Smooth muscle cell (in vitro differentiated cells): ENCODE data around the gene KRABD2.

Experiments
- DNase-seq: peaks from one replicate; lab custom pipeline; 2025; ENCODE audit not compliant: unreplicated experiment; lab: John Stamatoyannopoulos, UW
- H2AFZ ChIP-seq: fragments of 200-600 bp; sonication (generic); 2 replicates; pipeline ENCODE4 v1.6.0; 2016; ENCODE audit warnings: antibody characterized with exemption, low read depth, mild to moderate bottlenecking
- H3F3A ChIP-seq: fragments of 200-600 bp; sonication (generic); 2 replicates; pipeline ENCODE4 v1.6.0; 2017; ENCODE audit warnings: antibody characterized with exemption, low read depth
- H3K27ac ChIP-seq: fragments of 200-600 bp; sonication (generic); 2 replicates; pipeline ENCODE4 v1.5.1; 2016; ENCODE audit warnings: low read depth, mild to moderate bottlenecking
- H3K27me3 ChIP-seq: fragments of 200-600 bp; sonication (generic); 2 replicates; pipeline ENCODE4 v1.6.1; 2016; ENCODE audit warnings: low read depth, mild to moderate bottlenecking
- H3K36me3 ChIP-seq: fragments of 200-600 bp; sonication (generic); 2 replicates; pipeline ENCODE4 v1.5.1; 2016; ENCODE audit warnings: low read depth
- H3K4me1 ChIP-seq: fragments of 200-600 bp; sonication (generic); 2 replicates; pipeline ENCODE4 v1.5.1; 2016; ENCODE audit warnings: low read depth
- H3K4me2 ChIP-seq: fragments of 200-600 bp; sonication (generic); 2 replicates; pipeline ENCODE4 v1.6.0; 2016; ENCODE audit warnings: mild to moderate bottlenecking
- H3K4me3 ChIP-seq: fragments of 200-600 bp; sonication (generic); 2 replicates; pipeline ENCODE4 v1.5.1; 2016; ENCODE audit warnings: mild to moderate bottlenecking
- H3K79me2 ChIP-seq: fragments of 200-600 bp; sonication (generic); 2 replicates; pipeline ENCODE4 v1.6.0; 2016; ENCODE audit warnings: low read depth, mild to moderate bottlenecking
- H3K9ac ChIP-seq: fragments of 200-600 bp; sonication (generic); 2 replicates; pipeline ENCODE4 v1.6.0; 2016; ENCODE audit warnings: low read depth
- H3K9me3 ChIP-seq: fragments of 200-600 bp; sonication (generic); replicated peaks from 2 replicates; pipeline ENCODE4 v1.5.1; 2016; ENCODE audit warnings: low read depth
- H4K20me1 ChIP-seq: fragments of 200-600 bp; sonication (generic); 2 replicates; pipeline ENCODE4 v1.6.0; 2016; ENCODE audit warnings: low read depth
- WGBS: methylation state at CpG from one replicate; pipeline ENCODE4 v1.1.7; 2016; ENCODE audit warnings: low lambda C conversion rate; 5-methylcytosine and 5-hydroxymethylcytosine counted together
- TF ChIP-seq, protein P1 (sequence below): fragments of 200-600 bp; sonication (generic); IDR thresholded peaks from 2 replicates; pipeline ENCODE4 v1.5.1; 2017; ENCODE audit warnings: borderline replicate concordance, mild to moderate bottlenecking, antibody characterized with exemption; ENCODE audit not compliant: insufficient read depth, poor library complexity, severe bottlenecking

The KRABD2 gene

DNA sequence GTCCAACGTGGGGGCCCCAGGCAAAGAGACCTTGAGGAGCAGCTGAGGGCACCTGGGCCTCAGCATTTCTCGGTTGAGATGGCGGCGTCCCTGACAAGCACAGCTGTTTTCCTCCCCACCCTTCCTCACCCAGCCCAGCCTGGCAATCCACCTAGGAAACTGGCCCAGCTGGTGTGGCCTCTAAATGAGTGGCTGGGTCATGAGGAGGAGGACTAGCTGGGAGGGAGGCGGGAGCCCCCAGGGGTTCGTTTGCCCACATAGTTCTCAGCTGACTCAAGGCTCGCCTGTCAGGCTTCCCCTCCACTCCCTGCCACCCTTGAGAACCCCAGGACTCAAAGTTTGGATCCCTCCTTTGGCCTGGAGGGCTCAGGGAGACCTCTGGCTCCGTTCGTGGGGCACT lies 15.2 kb upstream of the KRABD2 start:
- 53% methylated on average over 9 of the region's 9 CpGs for WGBS
- H3F3A ChIP-seq, result no peaks in the 10 kb centered on the region
- H4K20me1 ChIP-seq, result no peaks in the 10 kb centered on the region
- no peak overlapping the region for H3K4me3 ChIP-seq
- H3K79me2 ChIP-seq, result no peaks in the 10 kb centered on the region
- no peak overlapping the region for H3K4me2 ChIP-seq
- no peaks in the 10 kb centered on the region for H3K4me1 ChIP-seq
- H2AFZ ChIP-seq, result no peak overlapping the region
- no peaks in the 10 kb centered on the region for H3K36me3 ChIP-seq
- TF ChIP-seq, protein P1, sequence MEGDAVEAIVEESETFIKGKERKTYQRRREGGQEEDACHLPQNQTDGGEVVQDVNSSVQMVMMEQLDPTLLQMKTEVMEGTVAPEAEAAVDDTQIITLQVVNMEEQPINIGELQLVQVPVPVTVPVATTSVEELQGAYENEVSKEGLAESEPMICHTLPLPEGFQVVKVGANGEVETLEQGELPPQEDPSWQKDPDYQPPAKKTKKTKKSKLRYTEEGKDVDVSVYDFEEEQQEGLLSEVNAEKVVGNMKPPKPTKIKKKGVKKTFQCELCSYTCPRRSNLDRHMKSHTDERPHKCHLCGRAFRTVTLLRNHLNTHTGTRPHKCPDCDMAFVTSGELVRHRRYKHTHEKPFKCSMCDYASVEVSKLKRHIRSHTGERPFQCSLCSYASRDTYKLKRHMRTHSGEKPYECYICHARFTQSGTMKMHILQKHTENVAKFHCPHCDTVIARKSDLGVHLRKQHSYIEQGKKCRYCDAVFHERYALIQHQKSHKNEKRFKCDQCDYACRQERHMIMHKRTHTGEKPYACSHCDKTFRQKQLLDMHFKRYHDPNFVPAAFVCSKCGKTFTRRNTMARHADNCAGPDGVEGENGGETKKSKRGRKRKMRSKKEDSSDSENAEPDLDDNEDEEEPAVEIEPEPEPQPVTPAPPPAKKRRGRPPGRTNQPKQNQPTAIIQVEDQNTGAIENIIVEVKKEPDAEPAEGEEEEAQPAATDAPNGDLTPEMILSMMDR, result no peak
- DNase-seq, result no peak
- H3K9ac ChIP-seq, result no peak overlapping the region
- H3K9me3 ChIP-seq, result no peaks in the 10 kb centered on the region
- no peak overlapping the region for H3K27ac ChIP-seq
- peaks cover 8% of the 10 kb centered on the region for H3K27me3 ChIP-seq

DNA sequence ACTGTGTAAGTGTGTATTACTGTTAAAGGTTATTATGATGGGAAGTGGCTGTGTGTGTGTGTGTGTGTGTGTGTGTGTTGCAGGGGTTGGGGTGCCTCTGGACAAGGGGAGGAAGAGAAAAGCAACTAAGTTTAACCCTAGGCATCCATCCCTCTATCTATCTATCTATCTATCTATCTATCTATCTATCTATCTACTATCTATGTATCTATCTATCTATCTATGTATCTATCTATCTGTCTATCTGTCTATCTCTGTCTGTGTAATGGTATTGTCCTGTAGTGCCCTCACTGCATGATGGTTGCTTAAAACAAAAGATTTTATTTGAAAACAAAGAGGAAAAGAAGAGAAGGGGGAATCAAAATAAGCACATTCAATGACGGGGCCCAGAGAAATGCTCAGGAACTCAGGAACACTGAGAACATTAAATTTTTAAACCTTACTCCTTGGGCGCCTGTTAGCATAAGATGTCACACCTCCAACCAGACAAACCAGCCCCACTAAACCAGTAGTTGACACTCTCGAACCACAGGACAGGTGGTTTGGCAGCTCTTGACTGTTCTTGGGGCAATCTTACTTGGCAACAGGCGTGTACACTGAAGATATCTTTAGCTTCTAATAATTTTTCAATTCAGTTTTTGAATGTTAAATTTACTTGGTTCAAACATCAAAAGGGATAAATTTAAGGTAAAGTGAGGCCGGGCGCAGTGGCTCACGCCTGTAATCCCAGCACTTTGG lies 11.6 kb upstream of the KRABD2 start:
- no peak overlapping the region for H3K27ac ChIP-seq
- H3K4me1 ChIP-seq, result peaks cover 5% of the 10 kb centered on the region
- H2AFZ ChIP-seq, result no peak overlapping the region
- TF ChIP-seq, protein P1, result no peak
- DNase-seq, result no peak
- WGBS, result 90% methylated on average over 7 of the region's 7 CpGs
- peaks cover 7% of the 10 kb centered on the region for H3F3A ChIP-seq
- H3K4me3 ChIP-seq, result no peak overlapping the region
- no peaks in the 10 kb centered on the region for H4K20me1 ChIP-seq
- no peak overlapping the region for H3K4me2 ChIP-seq
- no peaks in the 10 kb centered on the region for H3K36me3 ChIP-seq
- H3K9ac ChIP-seq, result no peak overlapping the region
- no peaks in the 10 kb centered on the region for H3K9me3 ChIP-seq
- H3K27me3 ChIP-seq, result no peaks in the 10 kb centered on the region
- no peaks in the 10 kb centered on the region for H3K79me2 ChIP-seq

DNA sequence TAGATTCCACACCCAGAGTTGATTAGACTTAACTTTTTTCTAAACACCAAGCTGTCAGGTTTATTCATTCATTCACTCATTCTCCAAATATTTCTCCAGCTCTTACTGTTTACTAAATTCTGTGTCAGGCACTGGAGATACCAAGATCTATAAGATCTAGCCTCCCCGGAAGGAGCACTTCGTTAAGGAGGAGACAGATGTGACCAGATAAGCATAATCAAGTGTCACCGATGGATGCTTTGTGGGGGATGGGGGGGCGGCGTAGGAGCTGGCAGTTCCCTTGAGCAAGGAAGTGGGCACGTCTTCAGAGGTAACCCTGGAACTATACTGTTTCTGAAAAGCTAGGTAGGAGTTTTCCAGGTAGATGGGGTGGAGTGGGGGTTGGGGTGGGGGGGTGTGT lies 10.3 kb upstream of the KRABD2 start:
- H3F3A ChIP-seq, result peaks cover 13% of the 10 kb centered on the region
- H3K4me1 ChIP-seq, result peaks cover 7% of the 10 kb centered on the region
- H4K20me1 ChIP-seq, result peaks cover 9% of the 10 kb centered on the region
- TF ChIP-seq, protein P1, result no peak
- H3K9me3 ChIP-seq, result no peaks in the 10 kb centered on the region
- no peak for DNase-seq
- no peak overlapping the region for H3K4me3 ChIP-seq
- H3K9ac ChIP-seq, result no peak overlapping the region
- no peak overlapping the region for H3K27ac ChIP-seq
- WGBS, result 48% methylated on average over 6 of the region's 6 CpGs
- H3K27me3 ChIP-seq, result no peaks in the 10 kb centered on the region
- H2AFZ ChIP-seq, result no peak overlapping the region
- peaks cover 12% of the 10 kb centered on the region for H3K79me2 ChIP-seq
- H3K4me2 ChIP-seq, result no peak overlapping the region
- no peaks in the 10 kb centered on the region for H3K36me3 ChIP-seq
